AML-193 (cell line): ENCODE measurements around the gene IP6K3.

Source experiments
- DNase-seq, 2 experiments: peaks; one replicate each; lab custom pipeline; 2025; lab: John Stamatoyannopoulos, UW

Gene IP6K3

DNA sequence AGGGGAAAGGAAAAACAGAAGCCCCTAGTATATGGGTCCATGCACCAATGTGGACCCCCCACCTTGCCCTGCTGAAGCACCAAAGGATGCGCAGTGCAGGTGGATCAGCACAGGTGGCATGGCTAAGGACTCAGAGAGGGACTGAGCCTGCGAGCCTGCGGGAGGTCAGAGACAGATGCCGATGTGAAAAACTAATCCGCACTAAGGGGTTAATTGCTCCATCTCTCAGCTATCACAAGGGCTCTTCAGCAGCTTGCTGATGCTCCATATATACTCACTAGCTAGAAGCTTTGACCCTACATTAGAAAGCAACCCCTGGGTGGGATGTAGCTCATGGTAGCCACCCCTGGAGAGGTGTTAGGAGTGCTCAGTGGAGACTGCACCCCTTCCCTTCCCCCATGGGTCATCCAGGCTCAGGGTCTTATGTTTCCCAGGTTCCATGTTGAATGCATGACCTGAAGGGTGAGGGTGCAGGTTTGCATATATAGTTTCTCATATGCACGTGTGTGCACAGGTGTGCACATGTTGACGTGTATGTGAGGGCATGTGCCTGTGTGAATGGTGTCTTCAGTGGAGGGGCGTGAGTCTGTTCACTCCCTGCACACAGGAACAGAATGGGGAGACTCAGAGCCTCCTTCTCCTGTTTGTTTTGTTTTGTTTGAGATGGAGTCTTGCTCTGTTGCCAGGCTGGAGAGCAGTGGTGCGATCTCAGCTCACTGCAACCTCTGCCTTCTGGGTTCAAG is 13.4 kb upstream of the IP6K3 start:
- DNase-seq: no peak

DNA sequence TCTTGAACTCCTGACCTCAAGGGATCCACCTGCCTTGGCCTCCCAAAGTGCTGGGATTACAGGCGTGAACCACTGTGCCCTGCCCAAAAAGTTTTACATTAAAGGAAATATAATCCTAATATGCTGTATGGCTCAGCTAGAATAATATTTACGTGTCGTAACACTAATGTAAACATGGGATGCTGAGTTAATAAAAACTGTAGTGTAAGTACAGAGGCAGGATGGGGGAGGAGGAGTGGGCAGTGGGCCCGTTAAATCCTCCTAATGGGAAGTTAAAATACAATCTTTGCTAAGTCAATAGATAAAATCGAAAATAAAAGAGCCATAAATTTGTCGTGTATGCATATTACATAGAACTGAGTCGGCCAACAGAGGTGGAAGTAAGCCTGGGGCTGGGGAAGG is 12.1 kb upstream of the IP6K3 start:
- no peak for DNase-seq

DNA sequence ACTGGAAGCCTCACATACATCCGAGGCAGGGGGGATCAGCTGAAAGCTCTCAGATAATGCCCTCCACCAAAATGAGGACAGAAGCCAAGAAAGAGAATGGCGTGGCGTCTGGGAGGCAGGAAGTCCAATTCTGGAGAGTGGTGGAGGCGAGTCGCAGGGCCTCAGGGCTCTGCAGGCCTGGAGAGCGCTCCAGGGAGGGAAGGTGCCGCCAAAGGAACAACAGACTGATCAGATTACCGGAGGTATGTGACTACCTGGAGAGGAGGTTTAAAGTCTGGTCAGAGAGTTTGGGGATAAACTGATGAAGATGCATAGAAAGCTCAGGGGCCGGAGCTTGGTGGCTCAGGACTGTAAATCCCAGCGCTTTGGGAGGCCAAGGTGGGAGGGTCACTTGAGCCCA is 11.2 kb upstream of the IP6K3 start:
- DNase-seq: no peak

GRCh38 chr6:33757113-33757512 is 10.4 kb upstream of the IP6K3 start:
- no peak for DNase-seq

DNA sequence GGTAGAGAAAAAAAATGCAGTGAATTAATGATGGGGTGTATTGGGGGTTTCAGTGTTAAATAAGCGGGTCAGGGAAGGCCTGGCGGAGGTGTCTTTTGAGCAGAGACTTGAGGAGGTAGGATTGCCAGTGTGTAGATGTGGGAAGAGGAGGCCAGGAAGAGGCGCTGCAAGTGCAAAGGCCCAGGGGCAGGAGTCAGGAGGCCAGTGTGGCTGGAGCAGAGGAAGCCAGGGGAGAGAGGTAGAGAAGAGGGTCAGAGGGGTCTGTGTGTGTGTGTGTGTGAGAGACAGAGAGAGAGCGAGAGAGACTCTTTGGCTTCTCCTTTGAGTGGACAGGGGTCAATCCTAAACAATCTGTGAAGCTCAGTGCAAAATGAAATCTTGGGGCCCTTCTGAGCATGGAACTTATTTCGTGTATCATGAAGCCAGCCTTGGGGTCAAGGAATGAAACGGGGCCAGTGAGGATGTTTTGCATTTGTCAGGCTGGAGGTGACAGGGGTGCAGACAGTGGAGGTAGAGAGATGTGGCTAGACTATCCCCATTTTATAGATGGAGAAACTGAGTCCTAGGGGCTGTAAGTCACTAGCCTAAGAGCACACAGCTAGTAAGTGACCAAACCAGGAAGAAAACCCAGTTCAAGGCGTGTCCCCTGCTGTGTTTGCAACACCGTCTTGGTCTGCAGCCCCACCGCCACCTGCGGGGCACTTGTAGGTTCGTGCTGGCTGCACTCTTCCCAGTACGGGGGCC is 9.7 kb upstream of the IP6K3 start:
- no peak for DNase-seq

GRCh38 chr6:33755070-33755869 is 8.6 kb upstream of the IP6K3 start:
- no peak for DNase-seq

DNA sequence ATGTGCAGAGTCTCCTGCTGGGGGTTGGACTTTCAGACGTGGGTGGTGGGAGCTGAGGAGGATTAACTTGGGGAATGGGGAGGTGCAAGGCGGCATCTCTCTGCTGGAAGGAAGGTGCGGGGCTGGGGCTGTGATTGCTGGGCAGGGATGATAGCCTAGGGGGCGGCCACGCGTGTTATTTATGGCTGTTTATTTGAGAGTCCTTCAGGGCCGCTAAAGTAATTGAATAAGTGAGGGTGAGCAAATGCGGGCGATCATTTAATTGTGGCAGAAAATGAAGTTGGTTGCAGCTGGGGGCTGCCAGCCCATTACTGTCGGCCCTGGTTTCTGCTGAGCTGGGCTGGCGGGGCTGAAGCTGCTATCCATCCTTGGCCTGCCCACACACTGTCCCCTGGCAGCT is 7.5 kb upstream of the IP6K3 start:
- no peak for DNase-seq

DNA sequence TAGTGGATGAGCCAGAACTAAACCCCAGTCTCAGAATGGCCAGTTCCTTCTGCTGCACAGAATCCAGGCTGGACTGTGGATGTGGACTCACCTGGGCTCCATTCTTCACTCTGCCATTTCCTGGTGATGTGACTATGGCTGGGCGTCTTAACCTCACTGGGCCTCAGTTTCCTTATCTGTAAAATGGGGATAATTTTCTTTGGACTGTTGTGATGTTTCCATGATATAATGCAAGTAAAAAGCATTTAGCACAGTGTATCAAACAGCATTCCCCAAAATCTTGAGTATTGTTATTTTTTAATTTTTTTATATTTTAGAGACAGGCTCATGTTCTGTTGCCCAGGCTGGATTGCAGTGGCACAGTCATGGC is 5.9 kb upstream of the IP6K3 start:
- no peak for DNase-seq

- DNase-seq: no peak
Observed at GRCh38 chr6:33751771-33752645, 5.3 kb upstream of the IP6K3 start.

DNA sequence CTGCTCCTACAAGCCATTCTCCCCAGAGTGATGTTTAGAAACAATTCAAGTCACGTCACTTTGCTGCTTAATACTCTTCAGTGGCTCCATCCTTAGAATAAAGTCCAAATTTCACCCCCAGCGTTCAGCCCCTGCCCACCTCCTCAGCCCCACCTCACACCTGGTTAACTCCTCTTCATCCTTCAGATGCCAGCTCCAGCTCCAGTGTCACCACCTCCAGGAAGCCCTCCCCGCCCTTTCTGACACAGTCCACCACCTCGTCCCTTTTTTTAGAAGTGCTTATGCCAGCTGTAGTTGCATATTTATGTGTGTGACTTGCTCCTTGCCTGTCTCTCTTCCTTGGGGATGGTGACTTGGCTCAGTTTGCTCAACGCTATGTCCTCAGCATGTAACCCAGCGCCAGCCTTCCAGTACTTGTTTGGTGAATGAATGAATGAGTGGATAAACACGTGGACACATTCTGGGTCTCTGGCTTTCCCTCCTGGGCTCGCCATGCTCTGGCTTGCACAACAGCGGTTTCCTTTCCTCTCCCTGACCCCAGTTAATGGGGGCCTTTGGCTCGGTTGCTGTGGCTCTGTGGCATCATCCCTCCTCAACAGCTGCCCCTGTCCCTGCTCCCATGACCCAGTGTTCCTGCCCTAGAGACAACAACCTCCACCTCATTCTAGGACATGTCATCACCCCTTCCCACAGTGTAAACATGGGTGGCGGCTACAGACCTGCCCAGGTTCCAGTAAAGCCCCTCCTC is 3.7 kb upstream of the IP6K3 start:
- no peak for DNase-seq

DNA sequence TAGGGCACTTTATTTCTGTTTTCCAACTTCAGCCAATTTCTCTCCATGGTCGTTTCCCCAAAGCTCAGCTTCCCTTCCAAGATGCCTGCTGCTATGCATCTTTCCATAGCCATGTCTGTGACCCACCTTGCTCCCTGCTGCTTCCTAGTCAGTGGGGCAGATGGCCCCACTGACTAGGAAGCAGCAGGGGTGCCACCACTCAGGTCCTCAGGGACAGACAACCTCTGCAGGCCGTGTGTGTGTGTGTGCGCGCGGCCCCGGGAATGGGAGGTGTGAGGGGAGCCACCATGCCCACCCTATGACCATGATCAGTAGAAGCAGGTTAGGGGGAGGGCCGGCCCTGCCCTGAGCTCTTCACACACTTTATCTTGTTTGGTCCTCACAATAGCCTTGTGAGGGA is 2.7 kb upstream of the IP6K3 start:
- DNase-seq: no peak

GRCh38 chr6:33748841-33749240 is 2.1 kb upstream of the IP6K3 start:
- no peak for DNase-seq

DNA sequence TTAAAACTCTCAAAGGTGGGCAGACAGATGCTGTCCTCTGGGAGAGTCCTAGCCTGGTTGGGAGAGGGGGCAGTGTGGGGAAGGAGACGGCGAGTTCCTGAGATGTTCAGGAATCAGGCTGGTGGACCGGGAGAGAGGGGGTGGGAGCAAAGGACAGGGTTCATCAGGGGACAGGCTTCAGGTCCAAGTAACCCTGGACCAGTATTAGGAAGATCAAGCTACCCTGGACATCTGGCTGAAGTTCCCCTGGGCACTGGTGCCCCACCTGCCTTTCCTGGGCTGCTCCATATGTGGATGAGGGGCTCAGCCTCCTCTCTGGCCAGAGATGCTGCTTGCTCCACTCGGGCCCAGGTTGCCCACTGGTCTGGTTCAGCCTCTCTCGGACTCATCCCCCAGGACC is 1.1 kb upstream of the IP6K3 start:
- no peak for DNase-seq

GRCh38 chr6:33746036-33746600 is 587 bp downstream of the IP6K3 start:
- no peak for DNase-seq

GRCh38 chr6:33745548-33745947 is 1.2 kb downstream of the IP6K3 start:
- DNase-seq: no peak

DNA sequence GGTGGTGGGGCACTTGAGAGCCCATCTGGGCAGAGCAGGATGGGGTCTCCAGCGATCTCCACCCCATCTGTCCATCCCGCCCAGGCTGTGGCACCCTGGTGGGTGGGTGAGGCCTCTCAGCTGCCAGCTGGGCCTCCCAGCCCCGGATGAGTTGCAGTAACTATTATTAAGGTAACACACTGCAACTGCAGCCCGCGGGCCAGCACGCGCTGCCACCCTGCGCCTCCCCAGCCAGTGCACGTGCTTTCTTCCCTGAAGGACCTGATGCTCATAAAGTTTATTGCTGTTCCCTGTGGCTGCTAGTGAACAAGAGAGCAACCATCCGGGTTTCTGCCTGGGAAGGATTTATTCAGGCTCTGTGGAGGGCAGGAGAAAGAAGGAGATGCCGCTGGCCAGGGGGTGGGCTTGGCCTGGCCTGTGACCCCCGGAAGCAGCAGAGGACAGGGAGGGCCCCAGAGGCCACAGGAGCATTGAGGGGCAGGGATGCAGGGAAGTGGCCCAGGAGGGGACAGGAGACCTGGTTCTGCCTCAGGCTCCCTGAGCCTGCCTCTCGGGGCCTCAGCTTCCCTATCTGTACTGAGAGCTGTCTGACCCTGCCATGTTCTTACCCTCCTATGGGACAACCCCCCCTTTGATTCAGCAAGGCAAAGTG is 1.7 kb downstream of the IP6K3 start:
- DNase-seq: no peak

GRCh38 chr6:33744001-33744848 is 2.5 kb downstream of the IP6K3 start:
- peak; percentile 61 to 81 for DNase-seq

DNA sequence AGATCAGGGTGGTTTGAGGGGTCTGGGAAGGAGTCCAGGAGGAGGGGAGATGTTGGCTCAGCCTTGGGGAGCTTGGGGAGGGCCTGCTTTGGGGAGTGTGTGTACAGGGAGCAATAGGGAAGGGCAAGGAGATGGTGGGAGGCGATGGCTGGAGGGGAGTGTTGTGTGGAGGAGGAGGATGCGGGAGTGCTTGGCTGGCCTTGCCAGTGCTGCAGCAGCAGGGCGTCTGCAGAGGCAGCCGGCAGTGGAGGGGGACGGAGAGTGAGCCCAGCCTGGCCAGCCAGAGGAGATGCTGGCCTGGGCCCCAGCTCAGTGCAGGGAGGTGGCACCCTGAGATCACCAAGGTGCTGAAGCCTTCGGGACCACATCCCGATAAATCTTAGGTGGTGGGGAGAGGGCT is 3.9 kb downstream of the IP6K3 start:
- no peak for DNase-seq

DNA sequence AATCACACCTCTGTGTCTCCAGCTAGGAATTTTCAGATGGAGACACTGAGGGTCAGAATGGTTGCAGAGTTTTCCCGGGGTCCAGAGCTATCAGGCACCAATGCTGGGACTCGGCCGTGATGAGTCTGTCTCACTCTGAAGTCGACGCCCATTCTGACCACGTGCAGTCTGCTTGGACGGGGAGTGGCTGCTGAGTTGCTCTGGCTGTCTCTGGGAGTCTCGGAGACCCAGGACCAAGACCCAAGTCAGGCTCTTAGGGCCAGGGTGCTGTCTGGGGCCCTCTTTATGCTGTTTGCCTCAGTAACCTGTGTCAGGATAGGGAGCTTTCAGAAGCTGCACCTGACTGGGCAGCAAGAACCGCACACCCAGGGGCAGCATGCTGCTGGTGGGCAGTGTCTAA is 4.6 kb downstream of the IP6K3 start:
- DNase-seq: no peak
